Measurements from ENCODE around the gene SLC12A8.

SLC12A8 gene

DNA sequence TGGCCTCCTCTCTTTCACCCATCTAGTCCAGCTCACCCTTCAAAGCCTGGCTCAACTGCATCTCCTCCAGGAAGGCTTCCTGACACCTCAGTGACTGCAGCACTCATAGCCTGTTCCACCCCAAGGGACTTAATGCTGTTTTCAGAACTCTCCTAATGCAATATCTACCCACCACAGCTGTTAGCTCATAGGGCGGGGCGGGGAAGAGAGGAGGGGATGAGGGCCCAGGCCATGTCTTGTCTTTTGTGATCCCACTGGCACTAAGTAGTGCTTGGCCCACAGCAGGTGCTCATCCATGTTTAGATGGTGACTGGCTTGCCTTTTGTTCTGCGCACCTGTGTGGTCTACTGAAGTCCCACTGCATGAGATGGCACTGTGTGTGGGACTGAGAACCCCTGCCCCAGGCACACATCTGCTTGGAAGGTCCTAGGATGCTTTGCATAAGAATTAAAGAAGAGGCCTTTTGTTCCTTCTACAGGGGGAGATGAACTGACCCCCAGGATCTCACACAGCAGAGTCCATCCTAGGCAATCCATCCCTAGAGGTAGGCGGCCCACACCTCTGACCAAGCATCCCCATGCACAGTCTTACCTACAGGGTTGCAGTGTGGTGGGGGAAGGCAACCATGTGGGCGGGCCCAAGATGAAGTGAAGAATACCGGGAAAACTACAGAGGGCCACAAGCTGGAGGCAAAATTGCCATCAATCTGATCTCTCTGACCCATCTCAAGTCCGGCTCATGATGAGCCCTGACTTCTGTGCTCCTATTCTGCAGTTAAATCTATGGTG lies 23.0 kb downstream of the SLC12A8 start:
- no peak overlapping the region for H3K27ac ChIP-seq
- H3K36me3 ChIP-seq (replicated peaks), result no peaks in the 10 kb centered on the region
- H3K27me3 ChIP-seq (replicated peaks), result no peaks in the 10 kb centered on the region
- no peak overlapping the region for H3K4me3 ChIP-seq (ENCODE audit: low read depth, low read length)
- TF ChIP-seq, protein P1, sequence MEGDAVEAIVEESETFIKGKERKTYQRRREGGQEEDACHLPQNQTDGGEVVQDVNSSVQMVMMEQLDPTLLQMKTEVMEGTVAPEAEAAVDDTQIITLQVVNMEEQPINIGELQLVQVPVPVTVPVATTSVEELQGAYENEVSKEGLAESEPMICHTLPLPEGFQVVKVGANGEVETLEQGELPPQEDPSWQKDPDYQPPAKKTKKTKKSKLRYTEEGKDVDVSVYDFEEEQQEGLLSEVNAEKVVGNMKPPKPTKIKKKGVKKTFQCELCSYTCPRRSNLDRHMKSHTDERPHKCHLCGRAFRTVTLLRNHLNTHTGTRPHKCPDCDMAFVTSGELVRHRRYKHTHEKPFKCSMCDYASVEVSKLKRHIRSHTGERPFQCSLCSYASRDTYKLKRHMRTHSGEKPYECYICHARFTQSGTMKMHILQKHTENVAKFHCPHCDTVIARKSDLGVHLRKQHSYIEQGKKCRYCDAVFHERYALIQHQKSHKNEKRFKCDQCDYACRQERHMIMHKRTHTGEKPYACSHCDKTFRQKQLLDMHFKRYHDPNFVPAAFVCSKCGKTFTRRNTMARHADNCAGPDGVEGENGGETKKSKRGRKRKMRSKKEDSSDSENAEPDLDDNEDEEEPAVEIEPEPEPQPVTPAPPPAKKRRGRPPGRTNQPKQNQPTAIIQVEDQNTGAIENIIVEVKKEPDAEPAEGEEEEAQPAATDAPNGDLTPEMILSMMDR (IDR thresholded peaks at IDR 0.05; ENCODE audit: low read depth, low read length, missing control alignments), result no peak
- in situ Hi-C loops (cut with HindIII; ENCODE audit: low pct_ligation_motif_present, low sequenced_read_pairs), result no loop called here
- DNase-seq, result no peak

DNA sequence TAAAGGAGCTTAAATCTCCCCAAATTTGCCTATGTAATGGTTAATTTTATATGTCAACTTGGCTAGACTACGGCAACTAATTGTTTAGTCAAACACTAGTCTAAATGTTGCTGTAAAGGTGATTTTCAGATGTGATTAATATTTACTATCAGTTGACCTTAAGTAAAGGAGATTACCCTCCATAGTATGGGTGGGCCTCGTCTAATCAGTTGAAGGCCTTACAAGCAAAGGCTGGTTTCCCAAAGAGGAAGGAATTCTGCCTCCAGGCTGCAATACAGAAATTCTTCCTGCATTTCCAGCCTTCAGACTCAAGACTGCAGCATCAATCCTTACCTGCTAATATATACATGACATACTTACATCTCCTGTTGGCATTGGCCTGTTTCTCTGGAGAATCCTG lies 23.6 kb downstream of the SLC12A8 start:
- no peak overlapping the region for H3K4me3 ChIP-seq (ENCODE audit: low read depth, low read length)
- TF ChIP-seq, protein P1 (IDR thresholded peaks at IDR 0.05; ENCODE audit: low read depth, low read length, missing control alignments), result no peak
- no peak for DNase-seq
- no peaks in the 10 kb centered on the region for H3K36me3 ChIP-seq (replicated peaks)
- no peak overlapping the region for H3K27ac ChIP-seq
- in situ Hi-C loops (cut with HindIII; ENCODE audit: low pct_ligation_motif_present, low sequenced_read_pairs), result no loop called here
- H3K27me3 ChIP-seq (replicated peaks), result no peaks in the 10 kb centered on the region

DNA sequence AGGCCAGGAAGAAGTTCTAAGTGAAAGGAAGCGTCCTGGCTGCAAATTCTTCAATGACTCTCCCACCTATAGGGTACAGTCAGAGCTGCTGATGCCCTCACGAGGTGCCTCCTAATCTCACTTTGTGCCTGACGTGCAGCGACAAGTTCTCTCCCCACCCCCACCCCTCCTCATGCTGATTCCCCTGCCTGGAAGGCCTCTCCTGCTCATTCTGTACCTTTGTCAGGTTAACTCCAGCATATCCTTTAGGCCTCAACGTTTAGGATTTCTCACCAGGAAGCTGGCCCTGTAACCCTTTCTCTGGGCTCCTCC lies 25.0 kb downstream of the SLC12A8 start:
- in situ Hi-C loops (cut with HindIII; ENCODE audit: low pct_ligation_motif_present, low sequenced_read_pairs), result no loop called here
- Histone ChIP-seq H3K27me3 (replicated peaks) (no peaks in the 10 kb centered on the region), H3K27ac (no peak overlapping the region), H3K4me3 (ENCODE audit: low read depth, low read length) (no peak overlapping the region), H3K36me3 (replicated peaks) (no peaks in the 10 kb centered on the region)
- DNase-seq, result no peak
- TF ChIP-seq, protein P1 (IDR thresholded peaks at IDR 0.05; ENCODE audit: low read depth, low read length, missing control alignments), result no peak

DNA sequence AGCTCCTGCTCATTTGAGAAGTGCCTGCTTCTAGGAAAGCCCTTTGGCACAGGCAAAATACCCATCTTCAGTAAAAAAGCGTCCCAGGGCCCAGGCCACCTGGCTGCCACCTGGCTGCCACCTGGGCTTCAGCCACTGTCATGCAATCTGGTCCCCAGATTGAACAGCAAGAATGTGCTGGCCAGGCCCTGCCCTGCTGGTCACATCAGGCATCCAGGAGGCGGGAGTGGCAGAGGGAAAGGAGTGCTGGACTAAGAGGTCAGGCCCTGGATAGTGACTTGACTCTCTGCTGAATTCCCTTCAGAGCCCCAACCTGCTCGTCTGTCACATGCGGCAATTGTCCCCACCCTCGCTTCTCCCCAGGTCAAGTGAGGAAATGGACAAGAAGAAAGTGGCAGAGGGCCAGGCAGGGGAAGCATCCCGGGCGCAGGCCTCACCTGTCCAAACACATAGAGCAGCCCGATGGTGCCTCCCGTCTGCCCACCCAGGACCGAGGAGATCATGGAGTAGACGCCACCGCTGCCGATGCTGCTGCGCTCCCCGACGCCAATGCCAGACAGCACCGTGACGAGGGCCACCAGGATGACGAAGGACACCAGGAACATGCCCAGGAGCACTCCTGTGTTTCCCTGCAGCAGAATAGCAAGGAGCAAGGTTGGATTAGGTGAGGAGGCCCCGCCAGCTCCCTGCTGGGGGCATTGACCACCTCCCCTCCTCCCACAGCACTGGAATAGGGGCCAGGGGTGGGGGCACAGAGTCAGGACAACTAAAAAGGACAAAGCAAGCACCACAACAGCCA lies 25.5 kb downstream of the SLC12A8 start:
- TF ChIP-seq, protein P1 (IDR thresholded peaks at IDR 0.05; ENCODE audit: low read depth, low read length, missing control alignments), result no peak
- Histone ChIP-seq H3K27ac (no peak overlapping the region), H3K4me3 (ENCODE audit: low read depth, low read length) (no peak overlapping the region), H3K36me3 (replicated peaks) (no peaks in the 10 kb centered on the region), H3K27me3 (replicated peaks) (no peaks in the 10 kb centered on the region)
- no peak for DNase-seq
- in situ Hi-C loops (cut with HindIII; ENCODE audit: low pct_ligation_motif_present, low sequenced_read_pairs), result no loop called here

DNA sequence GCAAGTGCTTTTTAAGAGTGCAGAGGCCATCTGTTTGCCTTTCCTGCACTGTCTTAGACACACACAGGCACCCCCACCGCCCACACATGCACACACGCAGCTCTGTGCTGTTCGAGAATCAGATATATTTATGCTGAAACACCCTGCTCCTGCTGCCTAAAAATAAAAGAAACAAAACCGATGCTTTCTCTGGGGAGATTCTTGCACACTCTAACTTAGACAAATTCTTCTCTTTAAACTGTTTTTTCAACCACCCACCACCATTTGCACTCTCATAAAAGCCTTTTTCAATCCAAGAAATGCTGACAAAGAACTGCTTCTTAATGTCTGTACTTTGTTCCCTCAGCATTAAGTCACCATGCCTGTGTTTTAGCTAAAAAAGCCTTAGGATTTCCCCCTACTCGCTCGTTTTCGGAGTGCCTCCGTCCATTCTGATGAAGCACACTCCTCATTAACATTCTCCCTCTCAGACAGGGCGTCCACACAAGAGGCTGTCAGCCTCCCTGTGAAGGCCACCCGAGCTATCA lies 26.2 kb downstream of the SLC12A8 start:
- DNase-seq, result peak; percentile 43
- no peaks in the 10 kb centered on the region for H3K27me3 ChIP-seq (replicated peaks)

More for the DNA sequence above, 26.2 kb downstream of the SLC12A8 start:
- TF ChIP-seq, protein P1 (IDR thresholded peaks at IDR 0.05; ENCODE audit: low read depth, low read length, missing control alignments), result no peak
- Histone ChIP-seq H3K4me3 (ENCODE audit: low read depth, low read length) (no peak overlapping the region), H3K36me3 (replicated peaks) (no peaks in the 10 kb centered on the region), H3K27ac (no peak overlapping the region)
- in situ Hi-C loops (cut with HindIII; ENCODE audit: low pct_ligation_motif_present, low sequenced_read_pairs), result no loop called here
